SK-N-SH treated with all-trans-retinoic acid at 6 μM for 48 hours (cell line): ENCODE measurements around the gene LOXHD1.

Experiments
- ATAC-seq: fragments of 200-7000 bp; cut with Tn5 transposase; 3 replicates; pipeline ENCODE4 v1.9.1; 2020; ENCODE audit warnings: mild to moderate bottlenecking, moderate library complexity
- ARNTL ChIP-seq: fragments of 450-650 bp; formaldehyde crosslinking; IDR thresholded peaks from 2 replicates; pipeline ENCODE4 v1.5.0; 2020; ENCODE audit warnings: low read depth, mild to moderate bottlenecking, moderate library complexity, borderline replicate concordance
- BACH2 ChIP-seq: fragments of 250-450 bp; sonication (Bioruptor Pico); IDR thresholded peaks from 2 replicates; pipeline ENCODE4 v1.9.0; 2021; ENCODE audit warnings: mild to moderate bottlenecking, borderline replicate concordance
- CREB5 ChIP-seq: fragments of 250-450 bp; sonication (Bioruptor Pico); IDR thresholded peaks from 2 replicates; pipeline ENCODE4 v1.5.1; 2020; ENCODE audit warnings: low read depth, mild to moderate bottlenecking, moderate library complexity
- CSDC2 ChIP-seq: fragments of 250-450 bp; sonication (Bioruptor Pico); IDR thresholded peaks from 2 replicates; pipeline ENCODE4 v1.5.0; 2020; ENCODE audit warnings: mild to moderate bottlenecking, moderate library complexity
- ESRRG ChIP-seq: fragments of 250-450 bp; sonication (Bioruptor Pico); IDR thresholded peaks from 2 replicates; pipeline ENCODE4 v1.6.1; 2021; ENCODE audit warnings: mild to moderate bottlenecking
- GLIS3 ChIP-seq: fragments of 250-450 bp; sonication (Bioruptor Pico); IDR thresholded peaks from 2 replicates; pipeline ENCODE4 v1.5.0; 2020; ENCODE audit warnings: mild to moderate bottlenecking, moderate library complexity
- ISL1 ChIP-seq: fragments of 250-450 bp; sonication (Bioruptor Pico); IDR thresholded peaks from 2 replicates; pipeline ENCODE4 v2.1.2; 2022; ENCODE audit warnings: mild to moderate bottlenecking, moderate library complexity
- OSR1 ChIP-seq: fragments of 250-450 bp; sonication (Bioruptor Pico); IDR thresholded peaks from 2 replicates; pipeline ENCODE4 v1.8.0; 2022; ENCODE audit warnings: moderate library complexity, mild to moderate bottlenecking, inconsistent platforms
- PPARA ChIP-seq: fragments of 250-450 bp; sonication (Bioruptor Pico); IDR thresholded peaks from 2 replicates; pipeline ENCODE4 v1.5.0; 2020; ENCODE audit warnings: mild to moderate bottlenecking, borderline replicate concordance
- RARB ChIP-seq: fragments of 250-450 bp; sonication (Bioruptor Pico); IDR thresholded peaks from 2 replicates; pipeline ENCODE4 v1.8.0; 2021; ENCODE audit warnings: mild to moderate bottlenecking, moderate library complexity
- SNAI2 ChIP-seq: fragments of 250-450 bp; sonication (Bioruptor Pico); IDR thresholded peaks from 2 replicates; pipeline ENCODE4 v1.5.0; 2020; ENCODE audit warnings: mild to moderate bottlenecking, moderate library complexity
- TOX ChIP-seq: fragments of 250-450 bp; sonication (Bioruptor Pico); IDR thresholded peaks from 2 replicates; pipeline ENCODE4 v1.8.0; 2021; ENCODE audit warnings: mild to moderate bottlenecking, moderate library complexity, borderline replicate concordance
- ZC3H10 ChIP-seq: fragments of 250-450 bp; sonication (Bioruptor Pico); IDR thresholded peaks from 2 replicates; pipeline ENCODE4 v1.5.1; 2021; ENCODE audit warnings: mild to moderate bottlenecking, moderate library complexity
- ZNF565 ChIP-seq: fragments of 450-650 bp; formaldehyde crosslinking; conservative IDR thresholded peaks from 2 replicates; pipeline ENCODE4 v1.5.0; 2020; ENCODE audit warnings: low read depth, mild to moderate bottlenecking, moderate library complexity
- ZNF70 ChIP-seq: fragments of 450-650 bp; formaldehyde crosslinking; IDR thresholded peaks from 2 replicates; pipeline ENCODE4 v1.5.0; 2020; ENCODE audit warnings: mild to moderate bottlenecking, moderate library complexity
- ZNF8 ChIP-seq: fragments of 450-650 bp; formaldehyde crosslinking; IDR thresholded peaks from 2 replicates; pipeline ENCODE4 v1.5.0; 2020; ENCODE audit warnings: mild to moderate bottlenecking, moderate library complexity
- TF ChIP-seq, protein P1 (sequence below): fragments of 250-450 bp; sonication (Bioruptor Pico); IDR thresholded peaks from 2 replicates; pipeline ENCODE4 v1.5.0; 2020; ENCODE audit warnings: mild to moderate bottlenecking, moderate library complexity
- TF ChIP-seq, protein P2 (sequence below): fragments of 250-450 bp; sonication (Bioruptor Pico); IDR thresholded peaks from 2 replicates; pipeline ENCODE4 v1.8.0; 2020; ENCODE audit warnings: mild to moderate bottlenecking, moderate library complexity, borderline replicate concordance
- TF ChIP-seq, protein P3 (sequence below): fragments of 250-450 bp; sonication (Bioruptor Pico); IDR thresholded peaks from 2 replicates; pipeline ENCODE4 v1.8.0; 2021; ENCODE audit warnings: low read depth, mild to moderate bottlenecking, moderate library complexity, borderline replicate concordance
- TF ChIP-seq, protein P4 (sequence below): fragments of 250-450 bp; sonication (Bioruptor Pico); IDR thresholded peaks from 2 replicates; pipeline ENCODE4 v1.5.1; 2021; ENCODE audit warnings: mild to moderate bottlenecking, moderate library complexity

LOXHD1 gene

DNA sequence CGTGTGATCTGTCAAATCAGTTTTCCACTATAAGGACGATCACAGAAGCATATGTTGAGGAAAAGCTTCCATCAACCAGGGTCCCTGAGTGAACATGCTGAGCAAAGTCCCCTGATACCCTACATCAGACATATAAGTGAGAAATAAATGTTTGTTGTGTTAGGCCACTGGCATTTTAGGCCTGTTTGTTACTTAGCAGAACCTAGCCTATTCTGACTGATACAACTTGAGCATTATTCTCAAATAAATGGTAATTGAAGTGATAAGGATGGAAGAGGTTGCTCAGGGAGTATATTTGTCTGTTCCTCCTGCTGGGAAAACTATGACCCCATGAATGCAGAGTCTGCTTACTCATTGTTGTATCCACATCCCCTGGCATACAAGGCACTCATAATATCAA is 106.4 kb downstream of the LOXHD1 start:
- TF ChIP-seq ZNF70 (CRISPR knock-in tag): no peak
- no peak for TF ChIP-seq BACH2 (CRISPR knock-in tag)
- TF ChIP-seq, all 23 proteins: peak for 0

GRCh38 chr18:46547520-46547919 is 109.5 kb downstream of the LOXHD1 start:
- no peak for TF ChIP-seq GLIS3 (CRISPR knock-in tag)
- TF ChIP-seq RARB (CRISPR knock-in tag): no peak
- no peak for TF ChIP-seq PPARA (CRISPR knock-in tag)
- no peak for TF ChIP-seq ZNF565 (CRISPR knock-in tag)
- TF ChIP-seq OSR1: no peak
- TF ChIP-seq, protein P1, sequence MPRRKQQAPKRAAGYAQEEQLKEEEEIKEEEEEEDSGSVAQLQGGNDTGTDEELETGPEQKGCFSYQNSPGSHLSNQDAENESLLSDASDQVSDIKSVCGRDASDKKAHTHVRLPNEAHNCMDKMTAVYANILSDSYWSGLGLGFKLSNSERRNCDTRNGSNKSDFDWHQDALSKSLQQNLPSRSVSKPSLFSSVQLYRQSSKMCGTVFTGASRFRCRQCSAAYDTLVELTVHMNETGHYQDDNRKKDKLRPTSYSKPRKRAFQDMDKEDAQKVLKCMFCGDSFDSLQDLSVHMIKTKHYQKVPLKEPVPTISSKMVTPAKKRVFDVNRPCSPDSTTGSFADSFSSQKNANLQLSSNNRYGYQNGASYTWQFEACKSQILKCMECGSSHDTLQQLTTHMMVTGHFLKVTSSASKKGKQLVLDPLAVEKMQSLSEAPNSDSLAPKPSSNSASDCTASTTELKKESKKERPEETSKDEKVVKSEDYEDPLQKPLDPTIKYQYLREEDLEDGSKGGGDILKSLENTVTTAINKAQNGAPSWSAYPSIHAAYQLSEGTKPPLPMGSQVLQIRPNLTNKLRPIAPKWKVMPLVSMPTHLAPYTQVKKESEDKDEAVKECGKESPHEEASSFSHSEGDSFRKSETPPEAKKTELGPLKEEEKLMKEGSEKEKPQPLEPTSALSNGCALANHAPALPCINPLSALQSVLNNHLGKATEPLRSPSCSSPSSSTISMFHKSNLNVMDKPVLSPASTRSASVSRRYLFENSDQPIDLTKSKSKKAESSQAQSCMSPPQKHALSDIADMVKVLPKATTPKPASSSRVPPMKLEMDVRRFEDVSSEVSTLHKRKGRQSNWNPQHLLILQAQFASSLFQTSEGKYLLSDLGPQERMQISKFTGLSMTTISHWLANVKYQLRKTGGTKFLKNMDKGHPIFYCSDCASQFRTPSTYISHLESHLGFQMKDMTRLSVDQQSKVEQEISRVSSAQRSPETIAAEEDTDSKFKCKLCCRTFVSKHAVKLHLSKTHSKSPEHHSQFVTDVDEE (CRISPR knock-in tag): no peak
- TF ChIP-seq ZNF8 (CRISPR knock-in tag): no peak
- TF ChIP-seq, protein P2, sequence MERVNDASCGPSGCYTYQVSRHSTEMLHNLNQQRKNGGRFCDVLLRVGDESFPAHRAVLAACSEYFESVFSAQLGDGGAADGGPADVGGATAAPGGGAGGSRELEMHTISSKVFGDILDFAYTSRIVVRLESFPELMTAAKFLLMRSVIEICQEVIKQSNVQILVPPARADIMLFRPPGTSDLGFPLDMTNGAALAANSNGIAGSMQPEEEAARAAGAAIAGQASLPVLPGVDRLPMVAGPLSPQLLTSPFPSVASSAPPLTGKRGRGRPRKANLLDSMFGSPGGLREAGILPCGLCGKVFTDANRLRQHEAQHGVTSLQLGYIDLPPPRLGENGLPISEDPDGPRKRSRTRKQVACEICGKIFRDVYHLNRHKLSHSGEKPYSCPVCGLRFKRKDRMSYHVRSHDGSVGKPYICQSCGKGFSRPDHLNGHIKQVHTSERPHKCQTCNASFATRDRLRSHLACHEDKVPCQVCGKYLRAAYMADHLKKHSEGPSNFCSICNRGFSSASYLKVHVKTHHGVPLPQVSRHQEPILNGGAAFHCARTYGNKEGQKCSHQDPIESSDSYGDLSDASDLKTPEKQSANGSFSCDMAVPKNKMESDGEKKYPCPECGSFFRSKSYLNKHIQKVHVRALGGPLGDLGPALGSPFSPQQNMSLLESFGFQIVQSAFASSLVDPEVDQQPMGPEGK (CRISPR knock-in tag): no peak
- no peak for TF ChIP-seq ARNTL (CRISPR knock-in tag)
- TF ChIP-seq, protein P3, sequence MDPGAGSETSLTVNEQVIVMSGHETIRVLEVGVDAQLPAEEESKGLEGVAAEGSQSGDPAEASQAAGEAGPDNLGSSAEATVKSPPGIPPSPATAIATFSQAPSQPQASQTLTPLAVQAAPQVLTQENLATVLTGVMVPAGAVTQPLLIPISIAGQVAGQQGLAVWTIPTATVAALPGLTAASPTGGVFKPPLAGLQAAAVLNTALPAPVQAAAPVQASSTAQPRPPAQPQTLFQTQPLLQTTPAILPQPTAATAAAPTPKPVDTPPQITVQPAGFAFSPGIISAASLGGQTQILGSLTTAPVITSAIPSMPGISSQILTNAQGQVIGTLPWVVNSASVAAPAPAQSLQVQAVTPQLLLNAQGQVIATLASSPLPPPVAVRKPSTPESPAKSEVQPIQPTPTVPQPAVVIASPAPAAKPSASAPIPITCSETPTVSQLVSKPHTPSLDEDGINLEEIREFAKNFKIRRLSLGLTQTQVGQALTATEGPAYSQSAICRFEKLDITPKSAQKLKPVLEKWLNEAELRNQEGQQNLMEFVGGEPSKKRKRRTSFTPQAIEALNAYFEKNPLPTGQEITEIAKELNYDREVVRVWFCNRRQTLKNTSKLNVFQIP: no peak
- no peak for ATAC-seq

More for the DNA sequence above, 106.4 kb downstream of the LOXHD1 start:
- no peak for ATAC-seq

DNA sequence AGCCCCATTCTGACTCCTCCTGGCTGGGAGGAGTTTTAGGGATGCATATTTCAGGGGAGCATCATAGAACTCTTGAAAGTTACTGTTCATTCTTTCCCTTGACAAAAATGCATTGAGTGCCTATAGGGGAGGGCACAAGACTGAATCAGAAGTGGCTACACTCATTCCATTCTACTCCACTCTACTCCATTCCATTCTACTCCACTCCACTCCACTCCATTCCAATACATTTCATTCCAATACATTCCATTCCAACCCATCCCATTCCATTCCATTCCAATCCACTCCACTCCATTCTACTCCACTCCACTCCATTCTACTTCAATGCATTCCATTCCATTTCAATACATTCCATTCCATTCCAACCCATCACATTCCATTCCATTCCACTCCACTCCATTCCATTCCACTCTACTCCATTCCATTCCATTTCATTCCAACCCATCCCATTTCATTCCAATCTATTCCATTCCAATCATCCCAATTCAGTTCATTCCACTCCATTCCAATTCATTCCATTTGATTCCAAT is 110.8 kb downstream of the LOXHD1 start:
- ATAC-seq: no peak; the same call in 2 of the 3 replicates
- TF ChIP-seq CREB5 (CRISPR knock-in tag) (no peak), SNAI2 (CRISPR knock-in tag) (no peak), ZNF565 (CRISPR knock-in tag) (no peak), ZC3H10 (CRISPR knock-in tag) (no peak), OSR1 (no peak), RARB (CRISPR knock-in tag) (no peak), BACH2 (CRISPR knock-in tag) (no peak), PPARA (CRISPR knock-in tag) (no peak), ZNF8 (CRISPR knock-in tag) (no peak)
- TF ChIP-seq, protein P4, sequence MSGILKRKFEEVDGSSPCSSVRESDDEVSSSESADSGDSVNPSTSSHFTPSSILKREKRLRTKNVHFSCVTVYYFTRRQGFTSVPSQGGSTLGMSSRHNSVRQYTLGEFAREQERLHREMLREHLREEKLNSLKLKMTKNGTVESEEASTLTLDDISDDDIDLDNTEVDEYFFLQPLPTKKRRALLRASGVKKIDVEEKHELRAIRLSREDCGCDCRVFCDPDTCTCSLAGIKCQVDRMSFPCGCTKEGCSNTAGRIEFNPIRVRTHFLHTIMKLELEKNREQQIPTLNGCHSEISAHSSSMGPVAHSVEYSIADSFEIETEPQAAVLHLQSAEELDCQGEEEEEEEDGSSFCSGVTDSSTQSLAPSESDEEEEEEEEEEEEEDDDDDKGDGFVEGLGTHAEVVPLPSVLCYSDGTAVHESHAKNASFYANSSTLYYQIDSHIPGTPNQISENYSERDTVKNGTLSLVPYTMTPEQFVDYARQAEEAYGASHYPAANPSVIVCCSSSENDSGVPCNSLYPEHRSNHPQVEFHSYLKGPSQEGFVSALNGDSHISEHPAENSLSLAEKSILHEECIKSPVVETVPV: no peak

DNA sequence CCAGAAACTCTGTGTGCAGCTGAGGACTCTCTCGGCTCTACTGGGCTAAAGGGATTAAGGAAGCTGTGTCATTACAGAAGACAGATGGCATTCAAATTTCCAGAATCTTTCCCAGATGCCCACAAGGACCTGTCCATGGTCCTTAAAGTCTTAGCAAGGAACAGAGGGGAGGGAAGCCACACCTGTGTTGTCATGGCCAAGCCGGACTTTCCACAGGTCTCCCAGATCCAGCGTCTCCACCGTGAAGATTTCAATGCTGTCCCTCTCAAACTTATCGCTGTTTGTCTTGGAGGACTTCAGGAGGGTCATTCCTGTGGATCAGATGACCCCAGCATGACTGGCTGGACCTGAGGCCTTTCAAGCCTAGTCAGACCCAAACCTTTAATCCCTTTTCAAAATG is 114.5 kb downstream of the LOXHD1 start:
- ATAC-seq: no peak
- TF ChIP-seq ZNF70 (CRISPR knock-in tag) (no peak), ESRRG (CRISPR knock-in tag) (no peak), TOX (CRISPR knock-in tag) (no peak), SNAI2 (CRISPR knock-in tag) (no peak), ISL1 (CRISPR knock-in tag) (no peak), CSDC2 (CRISPR knock-in tag) (no peak), OSR1 (no peak), ZC3H10 (CRISPR knock-in tag) (no peak)
- TF ChIP-seq, protein P3: no peak
- TF ChIP-seq, all 23 proteins: peak for 0
